ENCODE data around the gene SERPINF2.

- TF ChIP-seq, protein P1, sequence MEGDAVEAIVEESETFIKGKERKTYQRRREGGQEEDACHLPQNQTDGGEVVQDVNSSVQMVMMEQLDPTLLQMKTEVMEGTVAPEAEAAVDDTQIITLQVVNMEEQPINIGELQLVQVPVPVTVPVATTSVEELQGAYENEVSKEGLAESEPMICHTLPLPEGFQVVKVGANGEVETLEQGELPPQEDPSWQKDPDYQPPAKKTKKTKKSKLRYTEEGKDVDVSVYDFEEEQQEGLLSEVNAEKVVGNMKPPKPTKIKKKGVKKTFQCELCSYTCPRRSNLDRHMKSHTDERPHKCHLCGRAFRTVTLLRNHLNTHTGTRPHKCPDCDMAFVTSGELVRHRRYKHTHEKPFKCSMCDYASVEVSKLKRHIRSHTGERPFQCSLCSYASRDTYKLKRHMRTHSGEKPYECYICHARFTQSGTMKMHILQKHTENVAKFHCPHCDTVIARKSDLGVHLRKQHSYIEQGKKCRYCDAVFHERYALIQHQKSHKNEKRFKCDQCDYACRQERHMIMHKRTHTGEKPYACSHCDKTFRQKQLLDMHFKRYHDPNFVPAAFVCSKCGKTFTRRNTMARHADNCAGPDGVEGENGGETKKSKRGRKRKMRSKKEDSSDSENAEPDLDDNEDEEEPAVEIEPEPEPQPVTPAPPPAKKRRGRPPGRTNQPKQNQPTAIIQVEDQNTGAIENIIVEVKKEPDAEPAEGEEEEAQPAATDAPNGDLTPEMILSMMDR (IDR thresholded peaks at IDR 0.05) = no peak
- no peak for TF ChIP-seq POLR2A (IDR thresholded peaks at IDR 0.05)
Observed at GRCh38 chr17:1695365-1695764, 47.3 kb upstream of the SERPINF2 start.
